Effector memory CD4-positive, alpha-beta T cell (primary cell): ENCODE measurements around the gene GATA1.

Experiments
- DNase-seq, 3 donors: peaks; one replicate each; pipeline ENCODE4 v3.0.0-alpha.2; 2020
- H3K27ac ChIP-seq: 2 replicates; pipeline ENCODE4 v1.7.0; 2013; ENCODE audit warnings: mild to moderate bottlenecking, low read length, moderate library complexity; ENCODE audit not compliant: insufficient read depth, poor library complexity, severe bottlenecking
- H3K27me3 ChIP-seq: replicated peaks from 2 replicates; pipeline ENCODE4 v1.7.0; 2013; ENCODE audit warnings: mild to moderate bottlenecking, low read length; ENCODE audit not compliant: insufficient read depth, control insufficient read depth, poor library complexity, severe bottlenecking
- H3K36me3 ChIP-seq: 2 replicates; pipeline ENCODE4 v1.7.0; 2013; ENCODE audit warnings: mild to moderate bottlenecking, low read length, moderate library complexity; ENCODE audit not compliant: control insufficient read depth, insufficient read depth
- H3K4me1 ChIP-seq: 2 replicates; pipeline ENCODE4 v1.7.0; 2013; ENCODE audit warnings: low read length, mild to moderate bottlenecking; ENCODE audit not compliant: control insufficient read depth, insufficient read depth, poor library complexity, severe bottlenecking
- H3K4me3 ChIP-seq: 2 replicates; pipeline ENCODE4 v1.7.0; 2013; ENCODE audit warnings: low read length, low read depth, mild to moderate bottlenecking; ENCODE audit not compliant: insufficient read depth, poor library complexity, severe bottlenecking
- H3K9me3 ChIP-seq: 2 replicates; pipeline ENCODE4 v1.7.0; 2013; ENCODE audit warnings: mild to moderate bottlenecking, low read length, moderate library complexity; ENCODE audit not compliant: control insufficient read depth

GATA1 gene

DNA sequence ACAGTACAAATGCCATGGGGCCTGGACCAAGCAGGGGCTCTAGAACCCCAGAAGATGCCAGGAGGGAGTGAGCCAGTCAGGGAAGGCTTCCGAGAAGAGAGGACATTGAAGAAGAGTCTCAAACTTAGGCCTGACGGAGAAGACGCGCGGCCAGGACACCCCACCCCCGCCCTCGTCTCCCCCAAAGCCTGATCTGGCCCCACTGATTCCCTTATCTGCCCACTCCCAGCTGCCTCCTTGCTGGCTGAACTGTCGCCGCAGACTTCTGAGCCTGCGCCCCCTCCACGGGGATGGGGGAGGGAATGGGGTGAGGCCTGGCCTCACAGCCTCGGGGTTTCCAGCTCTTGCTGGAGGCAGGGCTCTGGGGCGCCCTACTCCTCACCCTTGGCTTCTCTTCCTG, 3.6 kb upstream of the GATA1 start:
- no peak for DNase-seq
- Histone ChIP-seq H3K4me3 (no peak overlapping the region), H3K4me1 (no peaks in the 10 kb centered on the region), H3K27me3 (no peaks in the 10 kb centered on the region), H3K9me3 (no peaks in the 10 kb centered on the region), H3K27ac (no peak overlapping the region), H3K36me3 (no peaks in the 10 kb centered on the region)

- Histone ChIP-seq H3K27me3 (no peaks in the 10 kb centered on the region), H3K9me3 (no peaks in the 10 kb centered on the region), H3K36me3 (no peaks in the 10 kb centered on the region), H3K27ac (no peak overlapping the region), H3K4me1 (no peaks in the 10 kb centered on the region), H3K4me3 (no peak overlapping the region)
- no peak for DNase-seq
Measured at GRCh38 chrX:48784726-48785125, 1.7 kb upstream of the GATA1 start.

DNA sequence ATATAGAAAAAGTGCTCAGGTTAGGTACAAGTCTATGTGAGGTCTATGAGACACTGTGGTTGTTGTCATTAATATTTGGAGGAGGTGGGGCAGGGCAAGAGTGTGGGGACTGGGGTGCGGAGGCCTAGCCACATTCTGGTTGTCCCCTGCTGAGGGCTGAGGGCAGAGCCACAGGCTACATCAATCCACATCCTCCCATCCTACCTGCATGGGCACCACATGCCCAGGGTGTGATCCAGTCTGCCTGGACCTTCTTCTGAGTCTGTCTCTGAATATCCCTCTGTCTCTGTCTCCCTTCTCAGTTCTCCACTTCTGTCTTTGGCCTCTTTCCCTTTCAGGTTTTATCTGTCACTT, 1.2 kb upstream of the GATA1 start:
- no peaks in the 10 kb centered on the region for H3K27me3 ChIP-seq
- no peak overlapping the region for H3K27ac ChIP-seq
- H3K4me1 ChIP-seq, result no peaks in the 10 kb centered on the region
- DNase-seq, result no peak
- no peaks in the 10 kb centered on the region for H3K36me3 ChIP-seq
- H3K4me3 ChIP-seq, result no peak overlapping the region
- no peaks in the 10 kb centered on the region for H3K9me3 ChIP-seq

- H3K4me1 ChIP-seq, result no peaks in the 10 kb centered on the region
Measured at GRCh38 chrX:48785540-48786214, 713 bp upstream of the GATA1 start.

GRCh38 chrX:48786825-48787504, 575 bp downstream of the GATA1 start:
- DNase-seq, result no peak
- Histone ChIP-seq H3K4me3 (no peak overlapping the region), H3K27ac (no peak overlapping the region), H3K27me3 (no peaks in the 10 kb centered on the region), H3K9me3 (no peaks in the 10 kb centered on the region), H3K4me1 (no peaks in the 10 kb centered on the region), H3K36me3 (no peaks in the 10 kb centered on the region)

More at GRCh38 chrX:48785540-48786214, 713 bp upstream of the GATA1 start:
- Histone ChIP-seq H3K36me3 (no peaks in the 10 kb centered on the region), H3K4me3 (no peak overlapping the region), H3K9me3 (no peaks in the 10 kb centered on the region), H3K27me3 (no peaks in the 10 kb centered on the region), H3K27ac (no peak overlapping the region)
- no peak for DNase-seq

DNA sequence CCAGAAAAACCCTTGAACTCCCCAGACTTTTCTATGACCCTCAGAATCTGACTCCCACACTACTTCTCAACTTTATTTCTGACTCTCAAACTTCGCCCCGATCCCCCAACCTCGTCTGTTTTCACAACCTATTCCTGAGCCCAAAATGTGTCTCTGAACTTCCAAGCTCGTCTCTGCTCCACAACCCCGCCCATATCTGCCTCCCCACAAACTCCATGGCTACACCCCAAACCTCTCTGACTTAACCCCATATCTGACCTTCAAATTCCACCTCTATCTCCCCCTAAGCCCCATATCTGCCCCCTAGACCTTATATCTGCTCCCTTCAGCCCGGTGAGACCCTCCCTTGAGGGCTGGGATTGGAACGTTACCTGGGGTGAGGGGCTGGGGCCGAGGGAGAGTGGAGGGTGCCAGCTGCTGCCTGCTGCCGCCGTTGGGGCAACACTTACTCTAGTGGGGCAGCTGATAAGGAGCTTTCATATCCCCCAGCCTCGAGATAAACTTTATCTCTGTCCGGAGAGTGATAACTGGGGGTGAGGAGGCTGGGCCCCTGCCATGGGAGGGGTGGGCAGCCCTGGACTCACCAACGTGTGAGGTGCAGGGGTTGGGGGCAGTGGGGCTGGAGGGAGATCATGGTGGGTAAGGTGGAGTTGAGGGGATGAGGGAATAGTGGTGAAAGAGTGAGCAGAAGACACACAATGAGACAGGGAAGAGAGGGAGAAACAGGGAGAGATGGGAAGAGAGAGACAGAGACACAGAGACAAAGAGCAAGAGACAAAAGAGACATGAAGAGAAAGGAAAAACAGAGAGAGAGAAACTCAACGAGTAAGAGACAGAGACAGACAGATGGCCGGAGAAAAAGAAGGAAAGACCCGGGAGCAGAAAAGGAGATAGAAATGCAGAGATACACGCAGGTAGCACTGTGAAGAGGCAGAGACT, 1.4 kb downstream of the GATA1 start:
- H3K4me3 ChIP-seq, result no peak overlapping the region
- no peak overlapping the region for H3K27ac ChIP-seq
- no peaks in the 10 kb centered on the region for H3K9me3 ChIP-seq
- H3K36me3 ChIP-seq, result no peaks in the 10 kb centered on the region
- H3K4me1 ChIP-seq, result no peaks in the 10 kb centered on the region
- no peak for DNase-seq
- no peaks in the 10 kb centered on the region for H3K27me3 ChIP-seq

DNA sequence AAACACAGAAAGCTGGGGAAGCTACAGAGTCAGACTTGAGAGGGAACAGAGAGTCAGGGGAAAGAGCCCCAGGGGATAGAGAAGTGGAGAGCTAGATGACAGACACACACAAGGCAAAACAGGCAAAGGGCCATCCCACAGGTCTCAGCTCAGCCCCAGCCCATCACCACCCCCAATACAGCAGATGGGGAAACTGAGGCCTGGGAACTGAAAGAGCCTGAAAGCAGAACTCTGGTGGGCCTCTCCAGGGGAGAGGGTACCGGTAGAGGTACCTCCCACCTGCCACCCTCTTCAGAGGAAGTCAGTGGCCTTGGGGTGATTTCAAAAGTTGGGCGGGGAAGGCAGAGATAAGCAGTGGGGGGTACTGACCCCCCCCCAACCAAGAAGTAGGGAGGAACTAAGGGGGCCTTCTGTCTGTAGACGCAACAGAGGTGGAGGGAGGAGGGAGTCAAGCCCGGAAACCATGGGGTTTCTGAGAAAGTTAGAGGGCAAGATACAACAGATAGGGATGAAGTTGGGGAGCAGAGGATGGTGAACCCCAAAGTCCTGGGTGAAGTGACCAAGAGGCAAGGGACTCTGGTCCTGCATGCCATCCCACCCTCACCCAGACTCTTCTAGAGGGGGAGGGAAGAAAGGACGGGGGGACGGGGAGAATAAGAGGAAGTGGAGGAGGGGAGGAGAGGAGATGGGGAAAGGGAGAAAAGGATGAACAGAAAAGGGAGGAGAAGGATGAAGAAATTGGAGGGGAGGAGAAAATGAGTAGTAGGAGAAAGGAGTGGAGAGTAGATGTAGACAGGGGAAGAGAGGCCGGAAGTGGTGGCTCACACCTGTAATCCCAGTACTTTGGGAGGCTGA, 3.2 kb downstream of the GATA1 start:
- no peaks in the 10 kb centered on the region for H3K9me3 ChIP-seq
- no peak for DNase-seq
- H3K27ac ChIP-seq, result no peak overlapping the region

DNA sequence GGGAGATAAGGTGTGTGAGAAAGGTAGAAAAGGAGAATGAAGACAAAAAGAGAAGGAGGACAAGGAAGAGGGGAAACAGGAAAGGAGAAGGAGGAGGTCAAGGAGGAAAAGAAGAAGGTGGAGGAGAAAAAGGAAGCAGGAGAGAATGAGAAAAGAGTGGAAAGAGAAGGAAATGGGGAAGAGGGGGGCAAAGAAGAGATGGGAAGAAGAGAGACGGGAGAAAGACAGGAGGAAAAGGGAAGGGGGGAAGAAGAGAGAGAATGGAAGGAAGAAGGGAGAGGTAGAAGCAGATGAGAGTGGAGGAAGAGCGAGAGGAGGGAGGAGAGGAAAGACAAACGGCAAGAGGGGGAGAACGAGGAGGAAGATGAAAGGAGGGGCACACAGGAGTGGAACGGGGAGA, 4.1 kb downstream of the GATA1 start:
- Histone ChIP-seq H3K4me3 (no peak overlapping the region), H3K36me3 (no peaks in the 10 kb centered on the region), H3K9me3 (no peaks in the 10 kb centered on the region), H3K27me3 (no peaks in the 10 kb centered on the region), H3K4me1 (no peaks in the 10 kb centered on the region), H3K27ac (no peak overlapping the region)
- no peak for DNase-seq

More for the DNA sequence above, 3.2 kb downstream of the GATA1 start:
- no peaks in the 10 kb centered on the region for H3K36me3 ChIP-seq
- H3K27me3 ChIP-seq, result no peaks in the 10 kb centered on the region
- H3K4me1 ChIP-seq, result no peaks in the 10 kb centered on the region
- H3K4me3 ChIP-seq, result no peak overlapping the region

- H3K4me3 ChIP-seq, result no peak overlapping the region
- no peaks in the 10 kb centered on the region for H3K4me1 ChIP-seq
- H3K36me3 ChIP-seq, result no peaks in the 10 kb centered on the region
- H3K27me3 ChIP-seq, result no peaks in the 10 kb centered on the region
- H3K9me3 ChIP-seq, result no peaks in the 10 kb centered on the region
- no peak for DNase-seq
- H3K27ac ChIP-seq, result no peak overlapping the region
Measured at GRCh38 chrX:48791063-48791820, 4.9 kb downstream of the GATA1 start.
